ENCODE results near the gene CR1L. TPM values are rescaled to one million over a fixed set of nuclear protein-coding genes. Genes with fewer than 3 reads are reported as not detected.

Gene CR1L
- total and polyA plus RNA-seq, 2 experiments from 2014 or later: not detected

DNA sequence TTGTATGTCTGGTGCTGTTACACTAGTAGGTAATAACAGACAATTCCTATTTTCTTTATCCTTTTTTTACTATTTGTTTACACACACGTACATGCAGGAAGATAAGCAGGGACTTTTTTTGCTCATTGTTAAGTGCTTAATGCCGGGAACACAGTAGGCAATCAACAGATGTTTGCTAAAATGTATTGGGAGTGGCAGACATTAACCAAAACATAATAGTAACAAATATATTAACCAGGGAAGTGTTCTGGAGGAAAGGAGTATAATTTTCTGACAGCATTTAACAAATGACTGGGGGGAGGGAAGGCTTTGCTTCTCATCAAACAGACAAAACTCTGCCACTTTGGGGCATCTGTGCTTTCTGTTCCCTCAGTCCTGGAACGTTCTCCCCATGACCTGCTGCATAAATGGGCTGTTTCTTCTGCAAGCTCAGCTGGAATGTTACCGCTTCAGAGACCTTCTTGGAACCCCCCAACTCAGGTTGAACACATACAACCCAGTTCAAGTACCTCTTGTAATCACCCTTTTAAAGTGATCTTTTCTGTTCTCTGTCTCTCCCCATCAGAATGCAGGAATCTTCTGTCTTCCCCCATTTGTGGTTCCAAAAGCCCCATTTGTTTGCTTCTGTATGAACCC is 2.1 kb downstream of the CR1L start:
- Histone ChIP-seq H3K4me3 (no peak overlapping the region), H2AFZ (no peak overlapping the region), H3K4me1 (ENCODE audit: insufficient read depth) (peaks cover 6% of the 10 kb centered on the region), H3K4me2 (no peak overlapping the region), H3K9me2 (replicated peaks; ENCODE audit: insufficient read depth) (no peaks in the 10 kb centered on the region), H4K20me1 (ENCODE audit: insufficient read depth, poor library complexity, severe bottlenecking) (no peaks in the 10 kb centered on the region), H3K36me3 (replicated peaks; ENCODE audit: insufficient read depth, low read depth) (no peaks in the 10 kb centered on the region), H3K79me2 (no peaks in the 10 kb centered on the region), H3K9me3 (ENCODE audit: low read depth) (no peaks in the 10 kb centered on the region), H3K27me3 (no peaks in the 10 kb centered on the region), H3K27ac (no peak overlapping the region)
- DNase-seq (ENCODE audit: low spot score): no peak
- 45% methylated on average over 4 of the region's 4 CpGs for WGBS (ENCODE audit: low lambda C conversion rate, missing lambda C conversion rate)
- TF ChIP-seq, protein P1, sequence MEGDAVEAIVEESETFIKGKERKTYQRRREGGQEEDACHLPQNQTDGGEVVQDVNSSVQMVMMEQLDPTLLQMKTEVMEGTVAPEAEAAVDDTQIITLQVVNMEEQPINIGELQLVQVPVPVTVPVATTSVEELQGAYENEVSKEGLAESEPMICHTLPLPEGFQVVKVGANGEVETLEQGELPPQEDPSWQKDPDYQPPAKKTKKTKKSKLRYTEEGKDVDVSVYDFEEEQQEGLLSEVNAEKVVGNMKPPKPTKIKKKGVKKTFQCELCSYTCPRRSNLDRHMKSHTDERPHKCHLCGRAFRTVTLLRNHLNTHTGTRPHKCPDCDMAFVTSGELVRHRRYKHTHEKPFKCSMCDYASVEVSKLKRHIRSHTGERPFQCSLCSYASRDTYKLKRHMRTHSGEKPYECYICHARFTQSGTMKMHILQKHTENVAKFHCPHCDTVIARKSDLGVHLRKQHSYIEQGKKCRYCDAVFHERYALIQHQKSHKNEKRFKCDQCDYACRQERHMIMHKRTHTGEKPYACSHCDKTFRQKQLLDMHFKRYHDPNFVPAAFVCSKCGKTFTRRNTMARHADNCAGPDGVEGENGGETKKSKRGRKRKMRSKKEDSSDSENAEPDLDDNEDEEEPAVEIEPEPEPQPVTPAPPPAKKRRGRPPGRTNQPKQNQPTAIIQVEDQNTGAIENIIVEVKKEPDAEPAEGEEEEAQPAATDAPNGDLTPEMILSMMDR (IDR thresholded peaks at IDR 0.05; ENCODE audit: poor library complexity): no peak
- TF ChIP-seq EZH2 (IDR thresholded peaks at IDR 0.05; ENCODE audit: borderline replicate concordance): no peak
- no peak for TF ChIP-seq EZH2phosphoT487 (IDR thresholded peaks at IDR 0.05; ENCODE audit: low read depth, severe bottlenecking, unreplicated experiment)

DNA sequence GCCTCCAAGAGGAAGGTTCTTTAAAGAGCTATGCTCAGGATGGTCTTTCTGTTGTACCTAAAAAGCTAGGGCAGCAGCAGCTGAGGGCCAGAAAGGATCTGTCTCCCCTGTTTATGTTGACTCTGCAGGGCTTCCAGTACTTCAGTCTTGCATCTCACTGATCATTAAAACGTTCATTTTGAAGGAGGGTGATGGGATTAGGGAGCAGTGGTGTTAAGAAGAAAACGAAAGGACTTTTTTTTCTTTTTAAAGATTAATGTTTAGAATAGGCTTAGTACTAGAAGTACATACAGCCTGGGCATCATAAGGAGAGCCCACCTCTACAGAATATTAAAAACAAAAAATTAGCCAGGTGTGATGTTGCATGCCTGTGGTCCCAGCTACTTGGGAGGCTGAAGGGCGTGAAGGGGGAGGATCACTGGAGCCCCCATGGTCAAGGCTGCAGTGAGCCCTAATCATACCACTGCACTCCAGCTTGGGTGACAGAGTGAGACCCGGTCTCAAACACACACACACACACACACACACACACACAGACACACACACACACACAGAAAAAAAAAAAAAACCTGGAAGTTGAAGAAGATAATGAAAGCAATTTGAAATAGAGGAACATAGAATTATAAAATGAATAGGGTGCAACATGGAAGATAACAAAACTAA is 2.9 kb downstream of the CR1L start:
- no peaks in the 10 kb centered on the region for H3K79me2 ChIP-seq
- no peak for DNase-seq (ENCODE audit: low spot score)
- H3K4me3 ChIP-seq: no peak overlapping the region
- H3K27ac ChIP-seq: no peak overlapping the region
- no peak for TF ChIP-seq EZH2 (IDR thresholded peaks at IDR 0.05; ENCODE audit: borderline replicate concordance)
- no peak for TF ChIP-seq EZH2phosphoT487 (IDR thresholded peaks at IDR 0.05; ENCODE audit: low read depth, severe bottlenecking, unreplicated experiment)
- TF ChIP-seq, protein P1 (IDR thresholded peaks at IDR 0.05; ENCODE audit: poor library complexity): no peak
- no peaks in the 10 kb centered on the region for H3K27me3 ChIP-seq
- H3K4me1 ChIP-seq (ENCODE audit: insufficient read depth): peaks cover 6% of the 10 kb centered on the region
- H3K36me3 ChIP-seq (replicated peaks; ENCODE audit: insufficient read depth, low read depth): no peaks in the 10 kb centered on the region
- H4K20me1 ChIP-seq (ENCODE audit: insufficient read depth, poor library complexity, severe bottlenecking): no peaks in the 10 kb centered on the region
- H3K4me2 ChIP-seq: no peak overlapping the region
- H3K9me3 ChIP-seq (ENCODE audit: low read depth): no peaks in the 10 kb centered on the region
- 74% methylated on average over 4 of the region's 4 CpGs for WGBS (ENCODE audit: low lambda C conversion rate, missing lambda C conversion rate)
- no peak overlapping the region for H2AFZ ChIP-seq
- H3K9me2 ChIP-seq (replicated peaks; ENCODE audit: insufficient read depth): no peaks in the 10 kb centered on the region

DNA sequence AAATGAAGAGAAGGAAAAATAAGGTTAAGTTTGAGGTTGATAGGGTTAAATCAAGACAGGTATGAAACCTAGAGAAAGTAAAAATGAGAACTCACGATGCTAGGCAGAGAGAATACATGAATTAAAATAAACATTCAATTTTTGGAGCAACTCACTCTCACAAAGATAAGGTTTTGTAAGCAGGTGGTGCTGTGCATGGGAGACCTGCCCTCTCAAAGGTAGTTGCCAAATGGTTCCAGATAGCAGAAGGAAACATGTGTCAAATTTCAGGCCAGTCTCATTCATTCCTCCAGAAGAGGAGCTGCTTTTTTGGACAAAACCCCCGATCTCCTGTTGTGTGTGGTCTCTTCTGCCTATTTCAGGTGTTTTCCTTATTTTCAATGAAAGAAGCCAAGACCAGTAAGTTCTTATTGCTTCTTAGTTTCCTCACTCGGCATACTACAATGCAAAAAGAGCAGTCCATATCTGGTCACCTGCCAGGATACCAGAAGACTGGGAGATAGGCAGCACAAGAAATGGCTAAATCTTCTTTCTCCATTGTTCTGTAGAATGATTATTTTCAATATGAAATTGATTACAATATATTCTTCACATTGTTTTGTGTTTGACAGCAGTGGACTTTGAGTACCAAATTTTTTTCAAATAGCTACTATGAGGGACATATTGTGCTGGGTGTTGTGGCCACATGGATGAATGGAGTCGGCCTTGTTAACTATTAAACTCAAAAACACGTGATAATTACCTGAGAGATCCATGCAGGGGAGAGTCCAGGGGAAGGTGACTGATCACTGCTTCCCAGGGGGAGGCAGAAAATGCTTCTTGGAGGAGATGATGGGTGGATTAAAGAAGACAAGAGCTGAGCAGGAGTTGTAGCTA is 3.6 kb downstream of the CR1L start:
- TF ChIP-seq EZH2phosphoT487 (IDR thresholded peaks at IDR 0.05; ENCODE audit: low read depth, severe bottlenecking, unreplicated experiment) (no peak), EZH2 (IDR thresholded peaks at IDR 0.05; ENCODE audit: borderline replicate concordance) (no peak)
- TF ChIP-seq, protein P1 (IDR thresholded peaks at IDR 0.05; ENCODE audit: poor library complexity): no peak
- no peaks in the 10 kb centered on the region for H3K36me3 ChIP-seq (replicated peaks; ENCODE audit: insufficient read depth, low read depth)
- H4K20me1 ChIP-seq (ENCODE audit: insufficient read depth, poor library complexity, severe bottlenecking): no peaks in the 10 kb centered on the region
- no peaks in the 10 kb centered on the region for H3K9me2 ChIP-seq (replicated peaks; ENCODE audit: insufficient read depth)
- H3K27me3 ChIP-seq: no peaks in the 10 kb centered on the region
- H3K79me2 ChIP-seq: no peaks in the 10 kb centered on the region
- DNase-seq (ENCODE audit: low spot score): no peak
- 52% methylated on average over 5 of the region's 5 CpGs for WGBS (ENCODE audit: low lambda C conversion rate, missing lambda C conversion rate)
- no peak overlapping the region for H2AFZ ChIP-seq
- H3K27ac ChIP-seq: peak overlapping the region; percentile 42
- peaks cover 6% of the 10 kb centered on the region for H3K4me1 ChIP-seq (ENCODE audit: insufficient read depth)
- H3K4me2 ChIP-seq: peak overlapping the region; percentile 18
- H3K4me3 ChIP-seq: no peak overlapping the region
- no peaks in the 10 kb centered on the region for H3K9me3 ChIP-seq (ENCODE audit: low read depth)
